SK-MEL-5 (cell line): ENCODE data around the gene CSNK2A2. TPM values are rescaled to one million over a fixed set of nuclear protein-coding genes. Genes with fewer than 3 reads are reported as not detected.
A peak's percentile ranks its signal among the peaks of the same experiment; 100 is the strongest.

ENCODE experiments used
- DNase-seq: peaks from one replicate; pipeline ENCODE4 v3.0.0-alpha.2; 2016; ENCODE audit warnings: low read depth, low spot score
- in situ Hi-C: cut with HindIII; loops from 2 replicates; pipeline ENCODE4 v1.10.0; 2016; ENCODE audit warnings: low sequenced_read_pairs, high pct_unique_total_duplicates, low pct_unique_long_range_greater_than_20kb
- total RNA-seq: library from RNA; depleted of rRNA; stranded (reverse); fragments of >200 nt; shearing (Covaris generic); gene quantifications from 2 replicates; pipeline ENCODE4 v1.2.3, GENCODE V29; 2014

CSNK2A2 gene
- total RNA-seq, 1 experiment from 2014 or later, result 17.6 TPM

DNA sequence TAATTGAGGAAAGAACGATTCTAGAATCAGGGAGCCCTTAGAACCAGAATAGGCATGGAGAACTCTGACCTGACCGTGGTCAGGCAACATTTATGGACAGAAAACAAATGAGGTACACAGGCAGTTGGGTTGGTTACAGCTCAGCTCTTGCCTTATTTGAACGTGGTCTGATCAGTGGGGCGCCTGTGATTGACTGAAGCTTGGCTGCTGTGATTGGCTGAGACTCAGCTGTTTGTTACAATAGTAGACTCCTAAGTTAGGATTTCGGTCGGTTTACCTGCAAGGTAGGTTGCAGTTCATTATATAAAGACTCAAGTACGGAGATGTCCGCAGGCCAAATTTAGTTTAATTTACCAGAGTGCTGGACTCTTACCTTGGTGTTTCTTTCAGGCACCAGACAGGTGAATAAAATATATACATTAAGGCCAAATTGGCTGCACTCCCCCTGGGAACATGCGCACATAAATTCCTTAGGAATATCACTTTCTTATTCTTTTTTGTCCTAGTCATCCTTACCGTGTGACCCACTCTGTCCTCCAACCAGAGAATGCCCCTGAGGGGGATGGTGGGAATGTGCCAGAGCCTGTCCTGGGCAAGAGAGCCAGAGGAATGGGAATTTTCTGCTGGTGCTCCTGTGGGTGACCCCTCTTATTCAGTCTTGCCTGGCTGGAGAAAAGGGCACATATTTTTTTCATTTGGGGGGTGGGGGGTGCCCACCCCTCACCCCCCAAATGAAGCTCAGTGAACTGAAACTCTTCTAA is 7.5 kb upstream of the CSNK2A2 start:
- DNase-seq, result no peak
- in situ Hi-C loops, result no loop called here

GRCh38 chr16:58201163-58201562 is 3.3 kb upstream of the CSNK2A2 start:
- in situ Hi-C loops, result no loop called here
- DNase-seq, result no peak

DNA sequence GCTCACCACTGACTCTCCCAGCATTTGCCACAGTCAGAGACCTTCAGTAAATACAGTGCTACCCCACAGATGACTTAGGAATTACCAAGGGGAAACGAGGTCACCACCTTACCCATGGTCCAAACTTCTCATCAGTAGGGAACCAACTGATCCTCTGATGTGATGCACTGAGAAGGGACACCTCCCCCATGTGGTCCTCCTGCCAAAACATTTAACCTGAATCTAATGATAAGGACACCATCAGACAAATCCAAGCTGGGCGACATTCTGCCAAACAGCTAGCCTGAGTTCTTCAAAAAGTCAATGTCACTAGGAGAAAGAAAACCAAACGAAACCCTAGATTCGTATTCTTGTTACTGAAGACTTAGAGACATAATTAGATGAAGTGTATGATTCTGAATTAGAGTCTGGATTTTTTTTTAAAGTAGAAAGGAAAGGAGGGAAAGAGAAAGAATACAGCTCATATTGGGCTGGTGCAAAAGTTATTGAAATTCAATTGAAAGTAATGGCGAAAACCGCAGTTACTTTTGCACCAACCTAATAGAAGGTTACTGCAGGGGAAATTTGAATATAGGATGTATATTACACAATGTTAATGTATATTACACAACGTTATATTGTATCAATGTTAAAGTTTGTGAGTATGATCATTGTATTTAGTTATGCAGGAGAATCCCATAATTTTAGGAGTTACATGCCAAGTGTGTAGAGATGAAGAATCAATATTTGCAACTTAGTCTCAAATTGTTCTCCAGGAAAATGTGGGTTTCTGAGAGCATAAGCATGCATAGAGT is 2.3 kb upstream of the CSNK2A2 start:
- DNase-seq, result no peak
- in situ Hi-C loops, result no loop called here

GRCh38 chr16:58198803-58199411 is 1.0 kb upstream of the CSNK2A2 start:
- in situ Hi-C loops, result no loop called here
- no peak for DNase-seq

- in situ Hi-C loops, result no loop called here
- no peak for DNase-seq
Observed at GRCh38 chr16:58197314-58198012, 443 bp downstream of the CSNK2A2 start.

DNA sequence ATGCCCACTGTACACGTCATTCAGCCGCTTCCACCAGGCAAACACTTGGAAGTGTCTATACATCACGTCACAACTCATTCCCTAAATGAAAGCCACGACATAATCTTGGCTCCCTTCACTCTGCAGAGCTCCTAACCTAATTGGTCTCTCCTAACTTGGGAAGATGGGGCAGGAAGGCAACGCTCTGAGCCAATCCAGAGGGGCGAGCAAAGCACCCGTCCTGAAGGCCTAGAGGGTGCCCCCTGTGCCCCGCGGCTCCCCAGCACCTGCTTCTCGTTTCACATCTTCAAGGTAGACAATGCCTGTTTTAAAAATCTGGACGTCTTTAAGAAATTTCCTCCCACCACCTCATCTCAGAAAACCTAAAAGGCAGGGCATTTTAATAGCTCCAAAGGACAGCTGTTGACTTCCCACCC is 1.0 kb downstream of the CSNK2A2 start:
- in situ Hi-C loops, result no loop called here
- peak; percentile 8 for DNase-seq

DNA sequence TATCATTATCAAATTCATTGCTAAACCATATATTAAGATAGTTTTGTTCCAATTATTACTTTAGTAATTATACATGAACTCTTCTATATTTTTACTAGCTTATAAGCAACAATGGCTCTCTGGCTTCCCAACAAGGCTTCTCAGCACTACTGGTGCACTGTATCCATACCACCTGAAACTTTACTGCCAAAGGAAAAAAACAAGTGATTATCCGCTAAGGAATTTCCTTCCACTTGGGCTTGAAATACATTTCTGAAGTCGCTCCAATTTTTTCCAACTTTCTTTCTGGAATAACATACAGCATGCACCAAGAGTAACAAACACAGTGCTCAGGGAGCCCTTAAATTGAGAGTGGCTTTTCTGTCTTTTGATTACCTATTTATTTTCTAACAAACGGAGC is 2.1 kb downstream of the CSNK2A2 start:
- DNase-seq, result no peak
- in situ Hi-C loops, result no loop called here

GRCh38 chr16:58195344-58195743 is 2.6 kb downstream of the CSNK2A2 start:
- no peak for DNase-seq
- in situ Hi-C loops, result no loop called here

GRCh38 chr16:58194790-58195189 is 3.1 kb downstream of the CSNK2A2 start:
- DNase-seq, result no peak
- in situ Hi-C loops, result no loop called here

- in situ Hi-C loops, result no loop called here
- DNase-seq, result no peak
Observed at GRCh38 chr16:58187665-58188421, 10.1 kb downstream of the CSNK2A2 start.

DNA sequence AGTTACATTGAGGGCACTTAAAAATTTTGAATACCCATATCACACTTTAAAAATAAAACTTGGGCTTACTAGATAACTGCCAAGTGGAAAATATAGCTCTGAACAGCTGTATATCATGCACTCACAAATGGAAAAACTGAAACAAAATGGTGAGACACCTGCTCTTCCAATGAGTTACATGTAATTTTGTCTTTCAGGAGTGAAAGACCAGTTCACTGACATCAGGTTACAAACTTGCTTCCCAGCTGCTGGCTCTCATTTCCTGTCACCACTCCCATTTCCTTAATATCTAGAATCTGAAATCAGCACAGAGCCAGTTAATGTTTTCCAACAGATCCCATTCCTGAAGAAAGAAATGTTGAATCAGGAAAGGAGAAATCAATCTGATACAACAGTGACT is 10.8 kb downstream of the CSNK2A2 start:
- in situ Hi-C loops, result no loop called here
- no peak for DNase-seq

GRCh38 chr16:58186176-58186944 is 11.5 kb downstream of the CSNK2A2 start:
- in situ Hi-C loops, result no loop called here
- DNase-seq, result no peak

- no peak for DNase-seq
- in situ Hi-C loops, result no loop called here
Observed at GRCh38 chr16:58177353-58177710, 20.6 kb downstream of the CSNK2A2 start.

DNA sequence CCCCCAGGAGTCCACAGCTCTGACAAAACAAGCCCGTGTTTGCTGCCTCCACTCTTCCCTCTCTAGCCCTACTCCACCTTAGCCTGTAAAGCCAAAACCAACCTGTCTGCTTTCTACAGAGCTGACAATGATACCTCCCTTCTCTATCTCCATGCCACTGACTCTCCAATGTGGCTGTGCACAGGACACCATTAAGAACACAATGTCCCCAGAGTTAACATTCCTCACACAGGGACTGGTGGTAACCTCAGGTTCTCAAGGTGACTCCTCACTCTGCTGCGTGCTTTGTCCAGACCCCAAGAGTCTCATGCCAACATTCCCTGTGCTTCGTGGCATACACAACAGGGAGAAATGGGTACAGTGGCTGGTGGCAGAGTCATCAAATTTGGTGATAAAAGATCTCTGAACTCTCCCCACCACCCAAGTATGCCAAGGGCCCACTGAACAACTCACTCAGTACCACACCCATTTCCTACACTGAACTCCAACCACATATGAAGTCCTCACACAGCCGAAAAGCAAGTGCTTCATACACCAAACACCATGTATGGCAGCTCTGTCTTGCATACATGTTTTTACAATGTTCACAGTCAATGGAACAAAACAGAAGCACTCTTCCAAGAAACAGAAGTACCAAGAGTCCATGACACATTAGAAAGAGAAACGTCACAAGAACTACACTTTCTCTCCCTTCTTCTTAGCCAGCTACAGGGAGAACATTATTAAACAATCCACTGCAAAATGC is 21.1 kb downstream of the CSNK2A2 start:
- DNase-seq, result no peak
- in situ Hi-C loops, result no loop called here

- in situ Hi-C loops, result no loop called here
- no peak for DNase-seq
Observed at GRCh38 chr16:58170223-58170622, 27.7 kb downstream of the CSNK2A2 start.

GRCh38 chr16:58160855-58161254 is 37.1 kb downstream of the CSNK2A2 start:
- DNase-seq, result no peak
- in situ Hi-C loops, result no loop called here
